Gastrocnemius medialis (tissue), 4 donors: ENCODE data around the gene EP400.

Source experiments
- POLR2A ChIP-seq, 2 donors: fragments of 450-650 bp; IDR thresholded peaks; one replicate each; pipeline ENCODE4 v1.6.1; 2017; ENCODE audit warnings: antibody characterized with exemption in 2 of 2, mild to moderate bottlenecking in 2 of 2, moderate library complexity in 2 of 2
- TF ChIP-seq, protein P1 (sequence below), 5 experiments: fragments of 450-650 bp in 3 of 5; fragments of 200-600 bp in 2 of 5; sonication (generic) in 2 of 5; IDR thresholded peaks in 4 of 5; conservative IDR thresholded peaks in 1 of 5; 1 replicate in 4 of 5; 2 replicates in 1 of 5; pipeline ENCODE4 v1.5.1; 2016 to 2019; ENCODE audit warnings: antibody characterized with exemption in 5 of 5, mild to moderate bottlenecking in 3 of 5, moderate library complexity in 3 of 5

DNA sequence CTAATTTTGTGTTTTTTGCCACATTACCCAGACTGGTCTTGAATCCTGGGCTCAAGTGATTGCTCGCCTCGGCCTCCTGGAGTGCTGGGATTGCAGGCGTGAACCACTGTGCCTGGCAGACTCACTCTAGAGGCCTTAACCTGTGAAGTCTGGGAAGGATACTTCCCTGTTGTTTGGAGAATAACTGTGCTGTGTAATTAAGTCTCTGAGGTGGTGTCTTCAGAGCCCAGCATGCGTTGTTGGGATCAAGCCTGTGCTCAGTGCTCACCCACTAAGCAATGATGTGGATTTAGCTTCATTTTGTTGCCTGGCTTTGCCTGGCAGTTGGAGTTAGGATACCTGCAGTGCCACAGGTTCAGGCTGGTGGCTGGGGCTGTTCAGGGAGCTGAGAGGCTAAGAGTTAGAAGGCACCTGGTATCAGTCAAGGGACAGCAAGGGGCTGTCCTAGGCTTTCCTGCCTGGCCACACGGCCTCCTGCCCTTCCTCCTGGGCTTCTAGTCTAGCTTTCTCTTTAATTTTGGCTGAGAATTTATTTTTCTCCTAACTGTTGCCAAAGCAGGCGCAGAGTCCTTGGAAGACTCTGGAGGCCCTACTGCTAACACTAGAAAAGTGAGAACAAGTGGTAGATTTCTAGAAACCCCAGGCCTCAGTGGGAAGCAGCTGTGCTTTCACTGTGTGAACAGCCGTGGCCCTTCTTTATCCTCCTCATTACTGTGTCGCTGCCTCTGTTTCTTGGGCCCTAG, 38.5 kb downstream of the EP400 start:
- TF ChIP-seq POLR2A (IDR thresholded peaks at IDR 0.05) = no peak
- TF ChIP-seq, protein P1, sequence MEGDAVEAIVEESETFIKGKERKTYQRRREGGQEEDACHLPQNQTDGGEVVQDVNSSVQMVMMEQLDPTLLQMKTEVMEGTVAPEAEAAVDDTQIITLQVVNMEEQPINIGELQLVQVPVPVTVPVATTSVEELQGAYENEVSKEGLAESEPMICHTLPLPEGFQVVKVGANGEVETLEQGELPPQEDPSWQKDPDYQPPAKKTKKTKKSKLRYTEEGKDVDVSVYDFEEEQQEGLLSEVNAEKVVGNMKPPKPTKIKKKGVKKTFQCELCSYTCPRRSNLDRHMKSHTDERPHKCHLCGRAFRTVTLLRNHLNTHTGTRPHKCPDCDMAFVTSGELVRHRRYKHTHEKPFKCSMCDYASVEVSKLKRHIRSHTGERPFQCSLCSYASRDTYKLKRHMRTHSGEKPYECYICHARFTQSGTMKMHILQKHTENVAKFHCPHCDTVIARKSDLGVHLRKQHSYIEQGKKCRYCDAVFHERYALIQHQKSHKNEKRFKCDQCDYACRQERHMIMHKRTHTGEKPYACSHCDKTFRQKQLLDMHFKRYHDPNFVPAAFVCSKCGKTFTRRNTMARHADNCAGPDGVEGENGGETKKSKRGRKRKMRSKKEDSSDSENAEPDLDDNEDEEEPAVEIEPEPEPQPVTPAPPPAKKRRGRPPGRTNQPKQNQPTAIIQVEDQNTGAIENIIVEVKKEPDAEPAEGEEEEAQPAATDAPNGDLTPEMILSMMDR (IDR thresholded peaks at IDR 0.05 in 4 of 5, conservative IDR thresholded peaks at IDR 0.05 in 1 of 5) = no peak
